Heart left ventricle (tissue), 16 donors: ENCODE results near the gene ANKRD63. TPM values are rescaled to one million over a fixed set of nuclear protein-coding genes. Genes with fewer than 3 reads are reported as not detected.
A peak's percentile ranks its signal among the peaks of the same experiment; 100 is the strongest.

Experiments
- ATAC-seq, 4 donors: fragments of 200-7000 bp; cut with Tn5 transposase; one replicate each; pipeline ENCODE4 v1.9.1; 2020 to 2022; ENCODE audit warnings: moderate library complexity in 4 of 4, mild to moderate bottlenecking in 3 of 4, moderate number of reproducible peaks in 1 of 4
- DNase-seq, 5 donors: peaks; one replicate each; pipeline ENCODE4 v3.0.0-alpha.2; 2020
- H3K27ac ChIP-seq, 12 donors: fragments of 200-600 bp; sonication (generic) in 4 of 12; one replicate each; pipeline versions ENCODE4 v1.5.0 to v1.8.0; 2016 to 2022; ENCODE audit warnings: mild to moderate bottlenecking in 2 of 12
- H3K27me3 ChIP-seq, 9 donors: fragments of 200-600 bp; sonication (generic) in 2 of 9; one replicate each; pipeline versions ENCODE4 v1.5.1 to v1.8.0; 2016 to 2022; ENCODE audit warnings: mild to moderate bottlenecking in 3 of 9
- H3K36me3 ChIP-seq, 9 donors: fragments of 200-600 bp; sonication (generic) in 2 of 9; one replicate each; pipeline versions ENCODE4 v1.5.0 to v1.8.0; 2018 to 2022; ENCODE audit warnings: mild to moderate bottlenecking in 2 of 9
- H3K4me1 ChIP-seq, 12 donors: fragments of 200-600 bp; sonication (generic) in 4 of 12; one replicate each; pipeline versions ENCODE4 v1.5.0 to v1.8.0; 2016 to 2022; ENCODE audit warnings: mild to moderate bottlenecking in 3 of 12
- H3K4me3 ChIP-seq, 12 donors: fragments of 200-600 bp; sonication (generic) in 4 of 12; one replicate each; pipeline versions ENCODE4 v1.5.0 to v1.8.0; 2017 to 2022; ENCODE audit warnings: mild to moderate bottlenecking in 9 of 12, moderate library complexity in 4 of 12
- H3K9me3 ChIP-seq, 12 donors: fragments of 200-600 bp; sonication (generic) in 4 of 12; one replicate each; pipeline versions ENCODE4 v1.5.0 to v1.8.0; 2016 to 2022; ENCODE audit warnings: mild to moderate bottlenecking in 1 of 12
- CTCF ChIP-seq, 12 donors: fragments of 200-600 bp; sonication (generic) in 4 of 12; IDR thresholded peaks; one replicate each; pipeline versions ENCODE4 v1.5.0 to v1.8.0; 2018 to 2022; ENCODE audit warnings: antibody characterized with exemption in 12 of 12, mild to moderate bottlenecking in 5 of 12
- POLR2A ChIP-seq, 2 donors: fragments of 450-650 bp; IDR thresholded peaks; one replicate each; pipeline ENCODE4 v1.6.1; 2017; ENCODE audit warnings: antibody characterized with exemption in 2 of 2, mild to moderate bottlenecking in 2 of 2, moderate library complexity in 2 of 2
- WGBS, 4 donors: extraction: QIAGEN DNeasy Blood & Tissue Kit in 2 of 4; methylation state at CpG; one replicate each; pipeline versions ENCODE4 v1.1.5 to v1.1.7; 2013 to 2018; 5-methylcytosine and 5-hydroxymethylcytosine counted together
- intact Hi-C, 10 donors: fragments of 100-400 bp; cut with DNase I; formaldehyde crosslinking; loops; one replicate each; pipeline versions ENCODE4 v1.11.1 to v1.14.2; 2022
- polyA plus RNA-seq, 2 donors: library from polyadenylated mRNA; stranded (reverse); fragments of 200-250 nt; gene quantifications; one replicate each; pipeline ENCODE4 v1.2.3, GENCODE V29; 2013
- total RNA-seq, 9 donors: library from RNA; depleted of rRNA in 2 of 9; stranded (reverse); fragments of >200 nt in 2 of 9; fragmentation: NEBNext Ultra II Directional in 3 of 9; extraction: Animal tissue kit (Norgen Biotek cat#: 25700) in 3 of 9; gene quantifications; one replicate each; pipeline versions ENCODE4 v1.1.0 to v1.2.4, GENCODE V29; 2016 to 2023
- donor health status: ischemic (EF 13 %, LVEDD 7.1; RV severe dilation, severe dysfunction).
- donor health status: healthy with polysubstance abuse.
- donor health status: DM: no; HTN: yes; CAD: no.
- donor health status: DM: no; HTN: no; CAD: no.
- donor health status: ischemic (EF 25% LVEDD 6.9; RV normal size, moderate dysfunction).
- donor health status: ischemic (EF 25% LVEDD 5.7; RV mildly dilated, moderate dysfunction).
- donor health status: healthy.
- donor health status: DM: yes; HTN: yes; CAD: no.
- donor health status: ischemic (EF 35%, LVEDD 5.7; RV mildly dilated, moderate dysfunction).
- donor health status: nonischemic (EF 11% LVEDD 7.7; RV severe dilation, severe dysfunction).
- donor health status: DM: yes; HTN: yes; CAD: no.
- donor health status: PGD.
- donor health status: ischemic (EF 29% LVEDD 5.4; RV normal size, mild dysfunction).
- donor health status: nonischemic (EF 23%, LVEDD 6.1; RV moderate dilation, normal function).

The ANKRD63 gene
- total and polyA plus RNA-seq, 11 donors = 0.27 to 0.57 (median 0.45) TPM; not detected in 6

DNA sequence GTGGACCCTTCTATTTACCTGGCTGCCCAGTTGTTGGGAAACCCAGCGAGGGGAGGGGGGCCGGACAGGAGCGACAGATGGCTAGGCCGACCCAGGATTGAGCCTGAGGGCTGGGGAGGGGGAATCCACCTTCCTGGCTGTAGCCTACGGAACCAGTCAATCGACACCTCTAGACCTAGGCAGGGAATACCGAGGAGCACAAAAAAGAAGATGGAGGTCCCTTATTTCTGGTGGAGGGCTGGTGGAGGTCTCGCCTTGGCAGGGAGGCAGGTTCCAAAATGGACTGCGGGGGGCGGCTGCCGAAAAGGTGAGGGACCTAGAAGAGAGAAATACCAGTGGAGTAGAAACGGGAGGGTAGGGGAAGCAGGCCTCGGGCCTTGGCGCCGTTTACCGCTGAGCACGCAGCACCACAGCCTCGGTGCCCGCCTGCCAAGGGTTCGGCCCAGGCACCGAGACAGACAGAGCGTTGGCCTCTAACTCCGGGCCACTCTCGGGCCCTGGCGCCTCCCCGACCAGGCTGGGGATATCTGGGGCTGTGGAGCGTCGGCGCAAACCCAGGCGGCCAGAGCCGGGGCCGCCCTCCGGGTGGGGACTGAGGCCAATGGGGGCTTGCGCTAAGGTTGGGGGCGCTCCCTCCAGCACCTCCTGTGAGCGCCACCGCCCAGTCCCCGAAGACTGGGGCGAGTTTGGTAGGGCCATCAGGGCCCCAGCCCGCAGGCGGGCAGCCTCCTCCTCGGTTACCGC lies 1.6 kb downstream of the ANKRD63 start:
- peaks cover 0 to 57% (median 26%) of the 10 kb centered on the region in 12 donors for H3K4me1 ChIP-seq
- ATAC-seq = no peak
- no peaks in the 10 kb centered on the region for H3K9me3 ChIP-seq
- intact Hi-C loops = loop anchor here in 2 of 10 donors (2.0 kb wide), 2 partner anchors 30 to 144 kb away; no protein-coding TSS in a partner anchor
- TF ChIP-seq CTCF (IDR thresholded peaks at IDR 0.05) (no peak), POLR2A (IDR thresholded peaks at IDR 0.05) (no peak)
- peak overlapping the region in 4 of 12 donors; percentile 11 to 64 (median 56) for H3K4me3 ChIP-seq
- H3K36me3 ChIP-seq = no peaks in the 10 kb centered on the region
- WGBS, 4 donors = 57 to 72% (median 66%) methylated on average over 27 to 43 of the region's 43 CpGs
- H3K27ac ChIP-seq = no peak overlapping the region
- peak in 2 of 5 donors; percentile 16 to 62 for DNase-seq
- H3K27me3 ChIP-seq = peaks cover 19 to 62% (median 48%) of the 10 kb centered on the region in 9 donors

GRCh38 chr15:40280260-40281056 lies 2.4 kb downstream of the ANKRD63 start:
- ATAC-seq (no peak), DNase-seq (peak in 2 of 5 donors; percentile 7 to 45)
- Histone ChIP-seq H3K4me3 (no peak overlapping the region), H3K4me1 (peaks cover 0 to 57% (median 22%) of the 10 kb centered on the region in 12 donors), H3K9me3 (no peaks in the 10 kb centered on the region), H3K27ac (no peak overlapping the region), H3K36me3 (no peaks in the 10 kb centered on the region), H3K27me3 (peaks cover 19 to 62% (median 48%) of the 10 kb centered on the region in 9 donors)
- 57 to 65% (median 61%) methylated on average over 30 of the region's 30 CpGs for WGBS, 4 donors
- TF ChIP-seq CTCF (IDR thresholded peaks at IDR 0.05) (no peak), POLR2A (IDR thresholded peaks at IDR 0.05) (no peak)
- intact Hi-C loops = loop anchor here in 4 of 10 donors (1.0 to 2.0 kb wide), 4 partner anchors 30 to 144 kb away; no protein-coding TSS in a partner anchor

- Histone ChIP-seq H3K4me1 (peaks cover 0 to 56% (median 15%) of the 10 kb centered on the region in 12 donors), H3K27me3 (peaks cover 19 to 62% (median 48%) of the 10 kb centered on the region in 9 donors), H3K4me3 (no peak overlapping the region), H3K9me3 (no peaks in the 10 kb centered on the region), H3K27ac (no peak overlapping the region), H3K36me3 (no peaks in the 10 kb centered on the region)
- DNase-seq (peak; percentile 71 to 90 (median 73)), ATAC-seq (peak; percentile 49 to 75 (median 63))
- TF ChIP-seq CTCF (IDR thresholded peaks at IDR 0.05) = peak; percentile 96 to 100 (median 99)
- no peak for TF ChIP-seq POLR2A (IDR thresholded peaks at IDR 0.05)
- 18 to 28% (median 22%) methylated on average over 31 to 40 of the region's 40 CpGs for WGBS, 4 donors
- intact Hi-C loops = loop anchor here (1.0 to 10.0 kb wide), 12 partner anchors 29 to 495 kb away; partner anchors contain the start of gene FSIP1 (in 2 of the 10)
Measured at GRCh38 chr15:40279437-40280141, 3.3 kb downstream of the ANKRD63 start.
